Measurements from ENCODE around the gene ACAD11.
"Not testable (repeated sequence)": the region's sequence is repeated elsewhere in the genome, so short reads cannot be mapped to it uniquely, and the experiment has no call there.

Gene ACAD11

GRCh38 chr3:132652640-132653270 lies 6.9 kb downstream of the ACAD11 start:
- no peak for DNase-seq (ENCODE audit: low read depth in 2 of 3, low spot score in 2 of 3)

GRCh38 chr3:132650153-132650552 lies 9.5 kb downstream of the ACAD11 start:
- no peak for DNase-seq (ENCODE audit: low read depth in 2 of 3, low spot score in 2 of 3)

GRCh38 chr3:132645058-132645457 lies 14.6 kb downstream of the ACAD11 start:
- no peak for DNase-seq (ENCODE audit: low read depth in 2 of 3, low spot score in 2 of 3)

GRCh38 chr3:132643366-132643765 lies 16.2 kb downstream of the ACAD11 start:
- no peak for DNase-seq (ENCODE audit: low read depth in 2 of 3, low spot score in 2 of 3)

- DNase-seq (ENCODE audit: low read depth in 2 of 3, low spot score in 2 of 3), result no peak
These were observed 17.1 kb downstream of the ACAD11 start for GRCh38 chr3:132642539-132642847.

GRCh38 chr3:132641837-132642538 lies 17.6 kb downstream of the ACAD11 start:
- no peak for DNase-seq (ENCODE audit: low read depth in 2 of 3, low spot score in 2 of 3)

GRCh38 chr3:132641427-132641826 lies 18.2 kb downstream of the ACAD11 start:
- not testable (repeated sequence) for DNase-seq (ENCODE audit: low read depth in 2 of 3, low spot score in 2 of 3)

GRCh38 chr3:132638706-132639105 lies 20.9 kb downstream of the ACAD11 start:
- no peak for DNase-seq (ENCODE audit: low read depth in 2 of 3, low spot score in 2 of 3)

GRCh38 chr3:132637590-132637989 lies 22.0 kb downstream of the ACAD11 start:
- no peak for DNase-seq (ENCODE audit: low read depth in 2 of 3, low spot score in 2 of 3)

GRCh38 chr3:132635052-132635451 lies 24.6 kb downstream of the ACAD11 start:
- no peak for DNase-seq (ENCODE audit: low read depth in 2 of 3, low spot score in 2 of 3)

GRCh38 chr3:132630612-132631011 lies 29.0 kb downstream of the ACAD11 start:
- DNase-seq (ENCODE audit: low read depth in 2 of 3, low spot score in 2 of 3), result no peak

GRCh38 chr3:132629928-132630327 lies 29.7 kb downstream of the ACAD11 start:
- DNase-seq (ENCODE audit: low read depth in 2 of 3, low spot score in 2 of 3), result no peak

GRCh38 chr3:132628157-132628556 lies 31.5 kb downstream of the ACAD11 start:
- DNase-seq (ENCODE audit: low read depth in 2 of 3, low spot score in 2 of 3), result no peak

- no peak for DNase-seq (ENCODE audit: low read depth in 2 of 3, low spot score in 2 of 3)
These were observed 32.7 kb downstream of the ACAD11 start for GRCh38 chr3:132626955-132627354.

GRCh38 chr3:132625613-132626012 lies 34.0 kb downstream of the ACAD11 start:
- DNase-seq (ENCODE audit: low read depth in 2 of 3, low spot score in 2 of 3), result no peak

GRCh38 chr3:132624790-132625189 lies 34.8 kb downstream of the ACAD11 start:
- DNase-seq (ENCODE audit: low read depth in 2 of 3, low spot score in 2 of 3), result no peak

GRCh38 chr3:132623646-132624045 lies 36.0 kb downstream of the ACAD11 start:
- no peak for DNase-seq (ENCODE audit: low read depth in 2 of 3, low spot score in 2 of 3)

GRCh38 chr3:132622761-132623160 lies 36.8 kb downstream of the ACAD11 start:
- DNase-seq (ENCODE audit: low read depth in 2 of 3, low spot score in 2 of 3), result no peak

- DNase-seq (ENCODE audit: low read depth in 2 of 3, low spot score in 2 of 3), result no peak
These were observed 37.5 kb downstream of the ACAD11 start for GRCh38 chr3:132622148-132622547.

GRCh38 chr3:132616780-132617179 lies 42.8 kb downstream of the ACAD11 start:
- no peak for DNase-seq (ENCODE audit: low read depth in 2 of 3, low spot score in 2 of 3)

GRCh38 chr3:132615881-132616280 lies 43.7 kb downstream of the ACAD11 start:
- DNase-seq (ENCODE audit: low read depth in 2 of 3, low spot score in 2 of 3), result no peak

GRCh38 chr3:132615301-132615700 lies 44.3 kb downstream of the ACAD11 start:
- DNase-seq (ENCODE audit: low read depth in 2 of 3, low spot score in 2 of 3), result not testable (repeated sequence)

- not testable (repeated sequence) for DNase-seq (ENCODE audit: low read depth in 2 of 3, low spot score in 2 of 3)
These were observed 53.0 kb downstream of the ACAD11 start for GRCh38 chr3:132606620-132607019.

Measured in activated CD8-positive, alpha-beta memory T cell treated with anti-CD3 and anti-CD28 coated beads for 48 hours (primary cell).